SK-N-SH (cell line): Measurements from ENCODE around the gene ANKRD12. TPM values are rescaled to one million over a fixed set of nuclear protein-coding genes. Genes with fewer than 3 reads are reported as not detected.

Experiments
- CTCF ChIA-PET: fragments of 300-600, 350-600 bp; formaldehyde crosslinking; extraction: SDS; loops from one replicate; lab custom pipeline; 2021; lab: Yijun Ruan, JAX
- POLR2A ChIA-PET: fragments of 350-600 bp; sonication (Branson Sonifier 250); formaldehyde crosslinking; extraction: SDS; loops from one replicate; lab custom pipeline; 2020; ENCODE audit warnings: antibody characterized with exemption, inconsistent platforms; lab: Yijun Ruan, JAX
- DNase-seq: peaks from one replicate; pipeline ENCODE4 v3.0.0; 2012
- H2AFZ ChIP-seq: fragments of 200-600 bp; sonication (generic); 2 replicates; pipeline ENCODE4 v1.8.1; 2016; ENCODE audit warnings: antibody characterized with exemption, mild to moderate bottlenecking, low read depth
- H3F3A ChIP-seq: fragments of 200-600 bp; sonication (generic); replicated peaks from 2 replicates; pipeline ENCODE3; 2016; ENCODE audit warnings: antibody characterized with exemption, mild to moderate bottlenecking; ENCODE audit not compliant: insufficient read depth
- H3K27ac ChIP-seq, 2 experiments: fragments of 200-500 bp in 1 of 2; fragments of 200-600 bp in 1 of 2; sonication (Bioruptor generic) in 1 of 2; sonication (generic), shearing (Covaris generic) in 1 of 2; 2 replicates each; pipeline versions ENCODE4 v1.5.1 to v1.6.1; 2014 to 2016; ENCODE audit warnings: low read depth in 2 of 2, inconsistent platforms in 1 of 2, low read length in 1 of 2, mild to moderate bottlenecking in 1 of 2, mixed read lengths in 1 of 2
- H3K27me3 ChIP-seq: fragments of 200-600 bp; sonication (generic), shearing (Covaris generic); 2 replicates; pipeline ENCODE4 v1.6.1; 2016; ENCODE audit warnings: mixed run types; ENCODE audit not compliant: insufficient read depth
- H3K36me3 ChIP-seq, 2 experiments: fragments of 200-500 bp in 1 of 2; fragments of 200-600 bp in 1 of 2; sonication (Bioruptor generic) in 1 of 2; sonication (generic) in 1 of 2; replicated peaks in 1 of 2; 2 replicates each; pipeline versions ENCODE3 to v1.5.1; 2014 to 2016; ENCODE audit warnings: low read length in 1 of 2, mild to moderate bottlenecking in 1 of 2; ENCODE audit not compliant: insufficient read depth in 2 of 2, control insufficient read depth in 1 of 2
- H3K4me1 ChIP-seq, 2 experiments: fragments of 200-500 bp in 1 of 2; fragments of 200-600 bp in 1 of 2; sonication (Bioruptor generic) in 1 of 2; sonication (generic), shearing (Covaris generic) in 1 of 2; 2 replicates each; pipeline versions ENCODE4 v1.5.1 to v1.6.1; 2014 to 2016; ENCODE audit warnings: low read depth in 1 of 2, low read length in 1 of 2, mixed run types in 1 of 2; ENCODE audit not compliant: insufficient read depth in 2 of 2, control insufficient read depth in 1 of 2
- H3K4me2 ChIP-seq: fragments of 200-600 bp; sonication (generic), shearing (Covaris generic); 2 replicates; pipeline ENCODE4 v1.6.1; 2017; ENCODE audit warnings: mixed run types
- H3K4me3 ChIP-seq, 2 experiments: fragments of 200-500 bp in 1 of 2; fragments of 200-600 bp in 1 of 2; sonication (Bioruptor generic) in 1 of 2; sonication (generic), shearing (Covaris generic) in 1 of 2; 2 replicates each; pipeline versions ENCODE4 v1.5.1 to v1.8.1; 2014 to 2016; ENCODE audit warnings: low read depth in 2 of 2, inconsistent platforms in 1 of 2, low read length in 1 of 2, mild to moderate bottlenecking in 1 of 2, mixed read lengths in 1 of 2, moderate library complexity in 1 of 2
- H3K79me2 ChIP-seq: fragments of 200-600 bp; sonication (generic); 2 replicates; pipeline ENCODE4 v1.8.1; 2017; ENCODE audit warnings: mild to moderate bottlenecking; ENCODE audit not compliant: insufficient read depth
- H3K9ac ChIP-seq: fragments of 200-600 bp; sonication (generic); 2 replicates; pipeline ENCODE4 v1.6.1; 2017; ENCODE audit warnings: mixed run types
- H3K9me2 ChIP-seq: fragments of 200-600 bp; sonication (generic); 2 replicates; pipeline ENCODE4 v1.6.1; 2017; ENCODE audit warnings: mixed run types
- H3K9me3 ChIP-seq: fragments of 200-600 bp; sonication (generic); 2 replicates; pipeline ENCODE4 v1.6.1; 2017; ENCODE audit warnings: mixed run types, mild to moderate bottlenecking, moderate library complexity
- H4K20me1 ChIP-seq: fragments of 200-600 bp; sonication (generic); 2 replicates; pipeline ENCODE4 v1.6.1; 2017; ENCODE audit warnings: mild to moderate bottlenecking, mixed run types; ENCODE audit not compliant: insufficient read depth
- EP300 ChIP-seq, 2 experiments: IDR thresholded peaks; 2 replicates each; pipeline versions ENCODE4 v1.4.0 to v1.6.1; 2012; ENCODE audit warnings: borderline replicate concordance in 1 of 2, low read depth in 1 of 2, low read length in 1 of 2
- EZH2phosphoT487 ChIP-seq: fragments of 200-600 bp; sonication (generic); IDR thresholded peaks from 2 replicates; pipeline ENCODE4 v1.6.1; 2017; ENCODE audit warnings: low read depth, mixed run types, mild to moderate bottlenecking, antibody characterized with exemption, moderate library complexity, borderline replicate concordance
- FOSL2 ChIP-seq: IDR thresholded peaks from 2 replicates; pipeline ENCODE4 v1.4.0; 2012; ENCODE audit warnings: low read depth, mild to moderate bottlenecking, moderate library complexity, borderline replicate concordance
- FOXM1 ChIP-seq: IDR thresholded peaks from 2 replicates; pipeline ENCODE4 v1.4.0; 2012; ENCODE audit warnings: low read depth, mild to moderate bottlenecking
- GABPA ChIP-seq: IDR thresholded peaks from 2 replicates; pipeline ENCODE4 v1.4.0; 2012; ENCODE audit warnings: low read depth, mild to moderate bottlenecking
- GATA2 ChIP-seq: sonication (generic); formaldehyde crosslinking; IDR thresholded peaks from 2 replicates; pipeline ENCODE4 v1.5.0; 2020; ENCODE audit warnings: mild to moderate bottlenecking, missing genetic modification reagents
- JUND ChIP-seq: IDR thresholded peaks from 2 replicates; pipeline ENCODE4 v1.4.0; 2012
- MXI1 ChIP-seq: IDR thresholded peaks from 2 replicates; pipeline ENCODE4 v1.6.1; 2012; ENCODE audit warnings: mild to moderate bottlenecking, low read depth, low read length, improper control_type of control experiment
- NRF1 ChIP-seq: IDR thresholded peaks from 2 replicates; pipeline ENCODE4 v1.6.1; 2012; ENCODE audit warnings: low read depth, mild to moderate bottlenecking, low read length
- PBX3 ChIP-seq: IDR thresholded peaks from 2 replicates; pipeline ENCODE4; 2012
- POLR2AphosphoS5 ChIP-seq: IDR thresholded peaks from 2 replicates; pipeline ENCODE4 v1.6.1; 2012; ENCODE audit warnings: low read depth, low read length
- RAD21 ChIP-seq: IDR thresholded peaks from 2 replicates; pipeline ENCODE4 v1.6.1; 2012; ENCODE audit warnings: mild to moderate bottlenecking, low read length
- RCOR1 ChIP-seq: fragments of 150-350 bp; IDR thresholded peaks from 2 replicates; pipeline ENCODE4 v1.6.1; 2017; ENCODE audit warnings: antibody characterized with exemption, low read length
- RXRA ChIP-seq: IDR thresholded peaks from 2 replicates; pipeline ENCODE4 v1.4.0; 2012; ENCODE audit warnings: low read depth, mild to moderate bottlenecking, borderline replicate concordance
- SMC3 ChIP-seq: IDR thresholded peaks from 2 replicates; pipeline ENCODE4 v1.6.1; 2012; ENCODE audit warnings: low read depth, low read length, improper control_type of control experiment
- TAF1 ChIP-seq: IDR thresholded peaks from 2 replicates; pipeline ENCODE4 v1.6.1; 2012; ENCODE audit warnings: low read depth, mild to moderate bottlenecking, low read length, moderate library complexity, borderline replicate concordance
- TCF12 ChIP-seq: IDR thresholded peaks from 2 replicates; pipeline ENCODE4 v1.4.0; 2012
- TEAD4 ChIP-seq: IDR thresholded peaks from 2 replicates; pipeline ENCODE4 v1.4.0; 2012; ENCODE audit warnings: mild to moderate bottlenecking, borderline replicate concordance; ENCODE audit not compliant: insufficient read depth
- USF1 ChIP-seq: IDR thresholded peaks from 2 replicates; pipeline ENCODE4 v1.4.0; 2012; ENCODE audit warnings: low read depth, borderline replicate concordance
- ZBTB33 ChIP-seq: IDR thresholded peaks from 2 replicates; pipeline ENCODE4 v1.4.0; 2012; ENCODE audit warnings: low read depth, borderline replicate concordance
- WGBS: methylation state at CpG from one replicate; pipeline ENCODE4 v1.1.6; 2017; ENCODE audit warnings: low lambda C conversion rate; 5-methylcytosine and 5-hydroxymethylcytosine counted together
- polyA plus RNA-seq, 3 experiments: library from polyadenylated mRNA; depleted of rRNA; stranded (reverse); fragments of >200 nt; gene quantifications; 2 replicates each; pipeline ENCODE4 v1.2.3, GENCODE V29; 2012
- TF ChIP-seq, protein P1 (sequence below): IDR thresholded peaks from 2 replicates; pipeline ENCODE4 v1.4.0; 2012; ENCODE audit warnings: low read depth
- TF ChIP-seq, protein P2 (sequence below): fragments of 200-600 bp; sonication (generic); IDR thresholded peaks from 2 replicates; pipeline ENCODE4 v1.6.1; 2017; ENCODE audit warnings: antibody characterized with exemption, mild to moderate bottlenecking, moderate library complexity
- TF ChIP-seq, protein P3 (sequence below): fragments of 150-350 bp; IDR thresholded peaks from 2 replicates; pipeline ENCODE4 v1.6.1; 2017; ENCODE audit warnings: antibody characterized with exemption, low read length, low read depth, borderline replicate concordance
- TF ChIP-seq, protein P4 (sequence below): fragments of 150-350 bp; IDR thresholded peaks from 2 replicates; pipeline ENCODE4 v1.6.1; 2016; ENCODE audit warnings: mild to moderate bottlenecking, low read depth, low read length

ANKRD12 gene
- 1.1 and 1.3 TPM in 2 replicates for polyA plus RNA-seq (2012; rRNA removed)
- 1.4 and 1.6 TPM in 2 replicates for polyA plus RNA-seq (2012; cell fraction: cytosol; rRNA removed)
- 2.6 and 2.7 TPM in 2 replicates for polyA plus RNA-seq (2012; cell fraction: nucleus; rRNA removed)

DNA sequence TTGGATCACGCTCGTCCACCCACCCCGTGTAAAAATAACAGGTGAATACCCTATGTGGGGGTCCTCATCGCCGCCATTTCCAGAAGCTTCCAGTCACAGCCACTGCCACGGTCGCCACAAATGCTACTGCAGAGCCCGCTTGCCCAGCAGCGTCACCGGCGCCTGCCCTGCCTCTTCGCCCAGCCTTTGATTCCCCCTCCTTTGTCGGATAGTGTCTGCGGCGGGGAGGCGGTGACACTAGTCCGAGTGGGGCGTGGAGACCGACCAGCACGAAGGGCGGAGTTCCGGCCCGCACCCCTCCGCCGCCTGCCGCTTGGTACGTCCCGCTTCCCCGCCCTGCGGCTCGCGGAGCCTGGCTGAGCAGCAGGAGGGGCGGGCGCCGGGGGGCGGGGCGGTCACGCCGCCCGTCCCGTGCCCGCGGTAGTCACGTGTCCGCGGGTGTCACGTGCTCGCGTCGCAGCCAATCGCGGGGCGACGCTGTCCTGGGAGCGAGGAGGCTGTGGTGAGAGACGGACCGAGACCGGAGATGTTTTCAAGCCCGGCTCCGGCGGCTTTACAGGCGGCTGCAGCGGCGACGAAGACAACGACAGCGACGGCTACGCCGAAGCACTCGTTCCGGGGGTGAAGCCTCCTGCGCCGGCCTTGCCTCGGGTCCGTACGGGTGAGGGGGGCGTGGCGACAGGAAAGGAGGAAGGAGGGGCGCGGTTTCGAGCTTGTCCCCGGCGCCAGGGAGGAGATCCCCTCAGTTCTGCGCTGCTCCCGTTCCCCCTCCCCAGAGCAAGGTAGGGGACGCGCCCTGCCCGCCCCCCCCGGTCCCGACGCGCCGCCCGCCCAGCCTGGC, at the start of gene ANKRD12:
Gene ANKRD12 (plus strand): TSS at position 467 of the 841 bp plus-strand sequence. CDS start 45,652 bp downstream, outside the sequence.
- ChIA-PET CTCF (interaction anchor here (1.0 to 3.1 kb wide), 6 partner anchors 8 to 63 kb away, joined by 3 to 9 read pairs (median 4); no protein-coding TSS in a partner anchor), POLR2A (interaction anchor here (0.6 to 2.7 kb wide), 3 partner anchors 24 to 34 kb away, joined by 3 to 21 read pairs (median 3); partner anchors contain the start of gene NDUFV2)
- no peaks in the 10 kb centered on the region for H3K9me2 ChIP-seq
- peaks cover 24 to 34% of the 10 kb centered on the region in 2 experiments for H3K36me3 ChIP-seq
- H3K79me2 ChIP-seq, result peaks cover 67% of the 10 kb centered on the region
- H3K9me3 ChIP-seq, result no peaks in the 10 kb centered on the region
- H3K9ac ChIP-seq, result peak within 1 kb of the TSS; percentile 84
- H3F3A ChIP-seq, result peaks cover 41% of the 10 kb centered on the region
- 1% methylated on average over 14 of the region's 95 CpGs for WGBS
- DNase-seq, result peak; percentile 98
- peak within 1 kb of the TSS; percentile 92 for H3K4me2 ChIP-seq
- H3K27ac ChIP-seq, result peak within 1 kb of the TSS; percentile 96 to 98
- peak within 1 kb of the TSS; percentile 86 to 90 for H3K4me3 ChIP-seq
- no peaks in the 10 kb centered on the region for H3K27me3 ChIP-seq
- peaks cover 15 to 18% of the 10 kb centered on the region in 2 experiments; a peak in 3 of 4 replicates for H3K4me1 ChIP-seq
- H4K20me1 ChIP-seq, result peaks cover 41% of the 10 kb centered on the region
- peak within 1 kb of the TSS; percentile 59 for H2AFZ ChIP-seq
- peak; percentile 97 for TF ChIP-seq USF1
- TF ChIP-seq EZH2phosphoT487, result no peak
- TF ChIP-seq, protein P1, sequence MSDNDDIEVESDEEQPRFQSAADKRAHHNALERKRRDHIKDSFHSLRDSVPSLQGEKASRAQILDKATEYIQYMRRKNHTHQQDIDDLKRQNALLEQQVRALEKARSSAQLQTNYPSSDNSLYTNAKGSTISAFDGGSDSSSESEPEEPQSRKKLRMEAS, result peak; percentile 52
- peak; percentile 33; the same call in 1 of the 2 replicates for TF ChIP-seq JUND
- no peak for TF ChIP-seq NRF1
- no peak for TF ChIP-seq TEAD4
- no peak for TF ChIP-seq FOXM1
- TF ChIP-seq MXI1, result peak; percentile 59
- no peak for TF ChIP-seq ZBTB33
- TF ChIP-seq, protein P2, sequence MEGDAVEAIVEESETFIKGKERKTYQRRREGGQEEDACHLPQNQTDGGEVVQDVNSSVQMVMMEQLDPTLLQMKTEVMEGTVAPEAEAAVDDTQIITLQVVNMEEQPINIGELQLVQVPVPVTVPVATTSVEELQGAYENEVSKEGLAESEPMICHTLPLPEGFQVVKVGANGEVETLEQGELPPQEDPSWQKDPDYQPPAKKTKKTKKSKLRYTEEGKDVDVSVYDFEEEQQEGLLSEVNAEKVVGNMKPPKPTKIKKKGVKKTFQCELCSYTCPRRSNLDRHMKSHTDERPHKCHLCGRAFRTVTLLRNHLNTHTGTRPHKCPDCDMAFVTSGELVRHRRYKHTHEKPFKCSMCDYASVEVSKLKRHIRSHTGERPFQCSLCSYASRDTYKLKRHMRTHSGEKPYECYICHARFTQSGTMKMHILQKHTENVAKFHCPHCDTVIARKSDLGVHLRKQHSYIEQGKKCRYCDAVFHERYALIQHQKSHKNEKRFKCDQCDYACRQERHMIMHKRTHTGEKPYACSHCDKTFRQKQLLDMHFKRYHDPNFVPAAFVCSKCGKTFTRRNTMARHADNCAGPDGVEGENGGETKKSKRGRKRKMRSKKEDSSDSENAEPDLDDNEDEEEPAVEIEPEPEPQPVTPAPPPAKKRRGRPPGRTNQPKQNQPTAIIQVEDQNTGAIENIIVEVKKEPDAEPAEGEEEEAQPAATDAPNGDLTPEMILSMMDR, result no peak
- peak; percentile 63 for TF ChIP-seq GABPA
- peak; percentile 69 for TF ChIP-seq TAF1
- TF ChIP-seq RAD21, result no peak
- TF ChIP-seq TCF12, result no peak
- TF ChIP-seq, protein P3, sequence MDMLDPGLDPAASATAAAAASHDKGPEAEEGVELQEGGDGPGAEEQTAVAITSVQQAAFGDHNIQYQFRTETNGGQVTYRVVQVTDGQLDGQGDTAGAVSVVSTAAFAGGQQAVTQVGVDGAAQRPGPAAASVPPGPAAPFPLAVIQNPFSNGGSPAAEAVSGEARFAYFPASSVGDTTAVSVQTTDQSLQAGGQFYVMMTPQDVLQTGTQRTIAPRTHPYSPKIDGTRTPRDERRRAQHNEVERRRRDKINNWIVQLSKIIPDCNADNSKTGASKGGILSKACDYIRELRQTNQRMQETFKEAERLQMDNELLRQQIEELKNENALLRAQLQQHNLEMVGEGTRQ, result peak; percentile 95
- no peak for TF ChIP-seq EP300 (IDR thresholded peaks at IDR 0.05; ENCODE audit: borderline replicate concordance in 1 of 2, low read depth in 1 of 2, low read length in 1 of 2)
- TF ChIP-seq PBX3, result no peak
- TF ChIP-seq FOSL2, result no peak
- peak; percentile 20; the same call in 1 of the 2 replicates for TF ChIP-seq RCOR1
- no peak for TF ChIP-seq RXRA
- TF ChIP-seq, protein P4, sequence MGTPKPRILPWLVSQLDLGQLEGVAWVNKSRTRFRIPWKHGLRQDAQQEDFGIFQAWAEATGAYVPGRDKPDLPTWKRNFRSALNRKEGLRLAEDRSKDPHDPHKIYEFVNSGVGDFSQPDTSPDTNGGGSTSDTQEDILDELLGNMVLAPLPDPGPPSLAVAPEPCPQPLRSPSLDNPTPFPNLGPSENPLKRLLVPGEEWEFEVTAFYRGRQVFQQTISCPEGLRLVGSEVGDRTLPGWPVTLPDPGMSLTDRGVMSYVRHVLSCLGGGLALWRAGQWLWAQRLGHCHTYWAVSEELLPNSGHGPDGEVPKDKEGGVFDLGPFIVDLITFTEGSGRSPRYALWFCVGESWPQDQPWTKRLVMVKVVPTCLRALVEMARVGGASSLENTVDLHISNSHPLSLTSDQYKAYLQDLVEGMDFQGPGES, result no peak
- 0 out of 2 replicates have a peak, but pooled peaks have one; percentile 6 for TF ChIP-seq SMC3
- no peak for TF ChIP-seq GATA2 (CRISPR knock-in tag)
- peak; percentile 79 for TF ChIP-seq POLR2AphosphoS5
